ENCODE data around the gene HIGD1C.

DNA sequence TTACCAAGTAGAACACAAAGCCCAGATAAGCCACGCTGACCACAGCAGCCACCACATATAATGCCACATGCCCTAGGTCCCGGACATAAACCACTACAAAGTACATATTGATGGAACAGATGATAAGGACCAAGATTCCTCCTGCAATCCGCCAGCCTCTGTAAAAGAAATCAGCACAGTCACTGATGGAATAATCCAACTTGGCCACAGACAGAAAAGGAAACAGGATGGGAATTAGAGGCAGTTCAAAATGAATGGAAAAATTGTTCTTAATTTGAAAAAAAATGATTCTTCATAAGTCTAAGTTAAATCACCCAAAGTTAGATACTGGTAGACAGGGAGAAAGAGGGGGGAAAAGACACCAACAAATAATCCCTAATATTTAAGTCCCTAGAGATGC is 38.4 kb downstream of the HIGD1C start:
- no peak for TF ChIP-seq PPARA (CRISPR knock-in tag; IDR thresholded peaks at IDR 0.05; ENCODE audit: borderline replicate concordance)
- no peak for TF ChIP-seq OSR1 (CRISPR knock-in tag; IDR thresholded peaks at IDR 0.05)
- TF ChIP-seq ZNF8 (CRISPR knock-in tag; IDR thresholded peaks at IDR 0.05): no peak
- TF ChIP-seq, protein P1, sequence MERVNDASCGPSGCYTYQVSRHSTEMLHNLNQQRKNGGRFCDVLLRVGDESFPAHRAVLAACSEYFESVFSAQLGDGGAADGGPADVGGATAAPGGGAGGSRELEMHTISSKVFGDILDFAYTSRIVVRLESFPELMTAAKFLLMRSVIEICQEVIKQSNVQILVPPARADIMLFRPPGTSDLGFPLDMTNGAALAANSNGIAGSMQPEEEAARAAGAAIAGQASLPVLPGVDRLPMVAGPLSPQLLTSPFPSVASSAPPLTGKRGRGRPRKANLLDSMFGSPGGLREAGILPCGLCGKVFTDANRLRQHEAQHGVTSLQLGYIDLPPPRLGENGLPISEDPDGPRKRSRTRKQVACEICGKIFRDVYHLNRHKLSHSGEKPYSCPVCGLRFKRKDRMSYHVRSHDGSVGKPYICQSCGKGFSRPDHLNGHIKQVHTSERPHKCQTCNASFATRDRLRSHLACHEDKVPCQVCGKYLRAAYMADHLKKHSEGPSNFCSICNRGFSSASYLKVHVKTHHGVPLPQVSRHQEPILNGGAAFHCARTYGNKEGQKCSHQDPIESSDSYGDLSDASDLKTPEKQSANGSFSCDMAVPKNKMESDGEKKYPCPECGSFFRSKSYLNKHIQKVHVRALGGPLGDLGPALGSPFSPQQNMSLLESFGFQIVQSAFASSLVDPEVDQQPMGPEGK (CRISPR knock-in tag; IDR thresholded peaks at IDR 0.05; ENCODE audit: borderline replicate concordance): no peak
- TF ChIP-seq, protein P2, sequence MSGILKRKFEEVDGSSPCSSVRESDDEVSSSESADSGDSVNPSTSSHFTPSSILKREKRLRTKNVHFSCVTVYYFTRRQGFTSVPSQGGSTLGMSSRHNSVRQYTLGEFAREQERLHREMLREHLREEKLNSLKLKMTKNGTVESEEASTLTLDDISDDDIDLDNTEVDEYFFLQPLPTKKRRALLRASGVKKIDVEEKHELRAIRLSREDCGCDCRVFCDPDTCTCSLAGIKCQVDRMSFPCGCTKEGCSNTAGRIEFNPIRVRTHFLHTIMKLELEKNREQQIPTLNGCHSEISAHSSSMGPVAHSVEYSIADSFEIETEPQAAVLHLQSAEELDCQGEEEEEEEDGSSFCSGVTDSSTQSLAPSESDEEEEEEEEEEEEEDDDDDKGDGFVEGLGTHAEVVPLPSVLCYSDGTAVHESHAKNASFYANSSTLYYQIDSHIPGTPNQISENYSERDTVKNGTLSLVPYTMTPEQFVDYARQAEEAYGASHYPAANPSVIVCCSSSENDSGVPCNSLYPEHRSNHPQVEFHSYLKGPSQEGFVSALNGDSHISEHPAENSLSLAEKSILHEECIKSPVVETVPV (CRISPR knock-in tag; IDR thresholded peaks at IDR 0.05): no peak
- TF ChIP-seq, protein P3, sequence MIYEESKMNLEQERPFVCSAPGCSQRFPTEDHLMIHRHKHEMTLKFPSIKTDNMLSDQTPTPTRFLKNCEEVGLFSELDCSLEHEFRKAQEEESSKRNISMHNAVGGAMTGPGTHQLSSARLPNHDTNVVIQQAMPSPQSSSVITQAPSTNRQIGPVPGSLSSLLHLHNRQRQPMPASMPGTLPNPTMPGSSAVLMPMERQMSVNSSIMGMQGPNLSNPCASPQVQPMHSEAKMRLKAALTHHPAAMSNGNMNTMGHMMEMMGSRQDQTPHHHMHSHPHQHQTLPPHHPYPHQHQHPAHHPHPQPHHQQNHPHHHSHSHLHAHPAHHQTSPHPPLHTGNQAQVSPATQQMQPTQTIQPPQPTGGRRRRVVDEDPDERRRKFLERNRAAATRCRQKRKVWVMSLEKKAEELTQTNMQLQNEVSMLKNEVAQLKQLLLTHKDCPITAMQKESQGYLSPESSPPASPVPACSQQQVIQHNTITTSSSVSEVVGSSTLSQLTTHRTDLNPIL (CRISPR knock-in tag; IDR thresholded peaks at IDR 0.05; ENCODE audit: low read depth): no peak
